Adrenal gland (tissue), 5 donors: Measurements from ENCODE around the gene ANKMY1.

Experiments
- POLR2A ChIP-seq, 2 donors: fragments of 450-650 bp; IDR thresholded peaks; one replicate each; pipeline ENCODE4 v1.6.1; 2017; ENCODE audit warnings: antibody characterized with exemption in 2 of 2, mild to moderate bottlenecking in 2 of 2, moderate library complexity in 1 of 2
- TF ChIP-seq, protein P1 (sequence below), 6 experiments: fragments of 450-650 bp in 4 of 6; fragments of 200-600 bp in 2 of 6; sonication (generic) in 1 of 6; IDR thresholded peaks; 1 replicate in 5 of 6; 2 replicates in 1 of 6; pipeline versions ENCODE4 v1.5.1 to v1.8.0; 2016 to 2021; ENCODE audit warnings: antibody characterized with exemption in 6 of 6, mild to moderate bottlenecking in 2 of 6, moderate library complexity in 1 of 6
- donor health status: DM: no; HTN: no; CAD: no.

DNA sequence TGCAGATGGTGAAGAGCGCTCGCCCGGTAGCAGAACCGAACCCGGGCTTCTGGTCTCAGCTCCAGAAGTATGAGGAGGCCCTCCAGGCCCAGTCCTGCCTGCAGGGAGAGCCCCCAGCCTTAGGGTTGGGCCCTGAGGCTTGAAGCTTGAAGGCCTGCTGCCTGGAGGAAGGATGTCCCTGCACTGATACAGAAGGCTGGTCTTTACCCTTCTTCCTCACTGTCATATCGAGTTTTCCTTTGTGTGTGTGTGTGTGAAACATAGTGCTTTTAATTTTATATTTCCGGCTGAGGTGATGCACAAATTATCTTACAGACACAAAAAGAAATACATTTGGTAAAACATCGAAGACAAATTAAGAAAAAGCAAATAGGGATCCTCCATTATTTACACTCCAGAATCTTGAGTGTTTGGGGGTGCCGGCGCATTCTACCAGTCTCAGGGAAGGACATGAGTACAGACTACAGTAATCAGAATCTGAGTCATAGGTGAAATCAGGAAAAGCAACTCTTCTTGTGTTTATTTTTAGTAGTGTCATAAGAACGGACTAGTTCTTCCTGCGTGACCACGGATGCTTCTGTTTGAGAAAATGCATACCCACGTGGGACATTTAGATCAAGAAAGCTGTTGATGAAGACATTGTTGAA is 3.7 kb upstream of the ANKMY1 start:
- TF ChIP-seq, protein P1, sequence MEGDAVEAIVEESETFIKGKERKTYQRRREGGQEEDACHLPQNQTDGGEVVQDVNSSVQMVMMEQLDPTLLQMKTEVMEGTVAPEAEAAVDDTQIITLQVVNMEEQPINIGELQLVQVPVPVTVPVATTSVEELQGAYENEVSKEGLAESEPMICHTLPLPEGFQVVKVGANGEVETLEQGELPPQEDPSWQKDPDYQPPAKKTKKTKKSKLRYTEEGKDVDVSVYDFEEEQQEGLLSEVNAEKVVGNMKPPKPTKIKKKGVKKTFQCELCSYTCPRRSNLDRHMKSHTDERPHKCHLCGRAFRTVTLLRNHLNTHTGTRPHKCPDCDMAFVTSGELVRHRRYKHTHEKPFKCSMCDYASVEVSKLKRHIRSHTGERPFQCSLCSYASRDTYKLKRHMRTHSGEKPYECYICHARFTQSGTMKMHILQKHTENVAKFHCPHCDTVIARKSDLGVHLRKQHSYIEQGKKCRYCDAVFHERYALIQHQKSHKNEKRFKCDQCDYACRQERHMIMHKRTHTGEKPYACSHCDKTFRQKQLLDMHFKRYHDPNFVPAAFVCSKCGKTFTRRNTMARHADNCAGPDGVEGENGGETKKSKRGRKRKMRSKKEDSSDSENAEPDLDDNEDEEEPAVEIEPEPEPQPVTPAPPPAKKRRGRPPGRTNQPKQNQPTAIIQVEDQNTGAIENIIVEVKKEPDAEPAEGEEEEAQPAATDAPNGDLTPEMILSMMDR (IDR thresholded peaks at IDR 0.05), result peak in 2 of 6 experiments; percentile 41 to 53
- no peak for TF ChIP-seq POLR2A (IDR thresholded peaks at IDR 0.05)
